Sciatic nerve (tissue), 2 donors: ENCODE data around the gene STEAP1B. TPM values are rescaled to one million over a fixed set of nuclear protein-coding genes. Genes with fewer than 3 reads are reported as not detected.

Experiments used
- ATAC-seq: fragments of 200-7000 bp; cut with Tn5 transposase; one replicate; pipeline ENCODE4 v1.9.1; 2020; ENCODE audit warnings: mild to moderate bottlenecking, moderate library complexity
- DNase-seq: peaks from one replicate; pipeline ENCODE4 v3.0.0-alpha.2; 2020; ENCODE audit warnings: low spot score
- intact Hi-C: fragments of 100-400 bp; cut with DNase I; formaldehyde crosslinking; loops from one replicate; pipeline ENCODE4 v1.14.2; 2022
- total RNA-seq: library from RNA; stranded (reverse); fragmentation: NEBNext Ultra II Directional; extraction: Animal tissue kit (Norgen Biotek cat#: 25700); gene quantifications from one replicate; pipeline ENCODE4 v1.2.1, GENCODE V29; 2021
- donor health status: DM: no; HTN: no; CAD: no.
- donor health status: DM: no; HTN: no; CAD: no.

Gene STEAP1B
- total RNA-seq, 1 donor from 2014 or later: 11.6 TPM

- intact Hi-C loops: no loop called here
- ATAC-seq: no peak
Observed at GRCh38 chr7:22389892-22390291, 110.1 kb downstream of the STEAP1B start.

DNA sequence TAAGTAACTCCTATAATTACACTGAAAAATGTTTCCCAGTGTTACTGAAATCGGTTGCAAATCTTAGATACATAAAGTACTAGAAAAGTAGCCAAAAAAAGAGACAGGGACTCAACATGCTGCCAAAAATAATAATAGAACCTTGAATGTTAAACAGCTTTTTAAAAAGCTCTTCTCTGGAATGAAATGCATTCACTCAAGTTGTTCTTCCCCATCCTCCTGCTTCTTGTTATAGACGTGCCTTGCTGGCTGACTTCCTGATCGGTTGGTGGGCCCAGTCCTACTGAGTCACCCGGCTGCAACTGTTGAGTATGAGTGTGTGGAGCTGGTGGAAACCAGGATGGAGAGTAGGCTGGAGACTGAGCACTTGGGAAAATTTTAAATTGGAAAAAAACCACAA, 112.4 kb downstream of the STEAP1B start:
- ATAC-seq (peak; percentile 39), DNase-seq (no peak)
- intact Hi-C loops: no loop called here

More at GRCh38 chr7:22389892-22390291, 110.1 kb downstream of the STEAP1B start:
- DNase-seq: no peak

GRCh38 chr7:22386865-22387264, 113.1 kb downstream of the STEAP1B start:
- ATAC-seq (no peak), DNase-seq (no peak)
- intact Hi-C loops: no loop called here

DNA sequence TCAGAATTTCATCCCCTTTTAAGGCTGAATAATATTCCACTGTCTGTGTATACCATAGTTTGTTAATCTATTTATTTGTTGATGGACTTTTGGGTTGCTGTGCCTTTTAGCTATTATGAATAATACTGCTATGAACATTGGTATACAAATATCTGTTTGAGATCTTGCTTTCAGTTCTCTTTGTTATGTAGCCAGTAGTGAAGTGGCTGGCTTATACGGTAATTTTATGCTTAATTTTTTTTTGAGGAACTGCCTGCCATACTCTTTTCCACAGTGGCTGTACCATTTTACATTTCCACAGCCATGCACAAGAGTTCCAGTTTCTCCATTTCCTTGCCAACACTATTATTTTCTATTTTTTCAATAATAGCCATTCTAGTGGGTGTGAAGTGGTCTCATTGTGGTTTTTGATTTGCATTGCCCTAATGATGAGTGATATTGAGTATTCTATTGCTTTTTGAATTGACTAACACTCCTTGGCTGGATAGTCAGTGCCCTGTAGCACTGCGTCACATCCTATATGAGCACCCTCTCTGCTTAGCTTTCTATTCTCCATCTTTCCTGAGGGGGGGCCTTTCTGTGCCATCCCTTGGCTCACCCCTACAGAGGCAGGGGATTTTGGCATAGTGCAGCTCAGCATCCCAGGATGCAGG, 113.7 kb downstream of the STEAP1B start:
- intact Hi-C loops: no loop called here
- DNase-seq (no peak), ATAC-seq (no peak)

DNA sequence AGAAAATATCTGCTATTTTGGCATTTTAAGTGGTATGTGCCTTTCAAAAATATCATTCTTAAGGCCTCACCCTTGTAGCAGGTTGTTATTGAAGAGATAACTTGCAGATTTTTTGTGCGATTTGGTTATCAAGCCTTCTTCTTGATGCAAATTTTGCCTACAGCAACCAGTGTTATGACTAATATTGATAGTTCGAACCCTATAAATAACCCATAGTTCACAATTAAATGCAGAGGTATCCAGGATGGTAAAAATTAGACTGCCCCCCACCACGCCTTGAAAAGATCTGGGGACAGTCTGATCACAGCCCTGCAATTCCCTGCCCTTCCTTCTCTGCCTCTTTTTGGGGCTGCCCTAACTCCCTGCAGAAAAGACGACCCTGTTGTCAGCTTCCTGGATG, 114.7 kb downstream of the STEAP1B start:
- DNase-seq: no peak
- ATAC-seq: no peak
- intact Hi-C loops: no loop called here

- ATAC-seq (no peak), DNase-seq (no peak)
- intact Hi-C loops: no loop called here
Observed at GRCh38 chr7:22380333-22380732, 119.7 kb downstream of the STEAP1B start.

- DNase-seq (no peak), ATAC-seq (no peak)
- intact Hi-C loops: no loop called here
Observed at GRCh38 chr7:22378199-22378980, 121.6 kb downstream of the STEAP1B start.

DNA sequence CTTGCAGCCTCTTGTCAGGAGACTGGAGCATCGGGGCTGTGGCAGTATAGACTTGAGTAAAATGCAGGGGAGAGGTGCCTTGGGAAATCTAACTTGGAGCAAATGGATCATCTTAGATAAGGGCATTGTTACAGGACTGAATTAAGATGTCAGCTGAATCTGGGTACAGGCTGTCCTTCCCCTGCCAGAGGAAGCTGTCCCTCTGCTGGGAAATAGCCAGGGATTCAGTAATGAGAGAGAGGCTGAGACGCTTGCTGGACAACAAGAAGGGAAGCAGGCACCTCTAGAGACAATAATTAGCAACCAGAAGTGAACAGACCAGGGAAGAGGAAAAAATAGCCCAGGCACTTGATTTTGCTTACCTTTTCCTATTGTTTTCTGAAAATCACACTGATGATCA, 122.3 kb downstream of the STEAP1B start:
- DNase-seq (no peak), ATAC-seq (no peak)
- intact Hi-C loops: no loop called here

GRCh38 chr7:22375359-22376048, 124.5 kb downstream of the STEAP1B start:
- DNase-seq: no peak
- ATAC-seq: no peak
- intact Hi-C loops: no loop called here

DNA sequence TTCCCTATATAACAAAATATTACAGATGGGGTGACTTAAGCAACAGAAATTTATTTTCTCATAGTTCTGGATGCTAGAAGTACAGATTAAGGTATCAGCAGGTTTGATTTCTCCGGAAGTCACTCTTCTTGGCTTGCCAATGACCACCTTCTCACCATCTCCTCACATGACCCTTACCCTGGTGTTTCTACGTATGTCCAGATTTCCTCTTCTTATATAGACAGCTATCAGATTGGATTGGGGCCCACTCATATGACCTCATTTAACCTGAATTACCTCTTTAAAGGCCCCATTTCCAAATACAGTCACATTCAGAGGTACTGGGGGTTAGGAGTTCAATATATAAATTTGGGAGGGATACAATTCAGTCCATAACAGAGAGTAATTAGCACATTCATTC, 126.1 kb downstream of the STEAP1B start:
- intact Hi-C loops: no loop called here
- ATAC-seq: no peak

DNA sequence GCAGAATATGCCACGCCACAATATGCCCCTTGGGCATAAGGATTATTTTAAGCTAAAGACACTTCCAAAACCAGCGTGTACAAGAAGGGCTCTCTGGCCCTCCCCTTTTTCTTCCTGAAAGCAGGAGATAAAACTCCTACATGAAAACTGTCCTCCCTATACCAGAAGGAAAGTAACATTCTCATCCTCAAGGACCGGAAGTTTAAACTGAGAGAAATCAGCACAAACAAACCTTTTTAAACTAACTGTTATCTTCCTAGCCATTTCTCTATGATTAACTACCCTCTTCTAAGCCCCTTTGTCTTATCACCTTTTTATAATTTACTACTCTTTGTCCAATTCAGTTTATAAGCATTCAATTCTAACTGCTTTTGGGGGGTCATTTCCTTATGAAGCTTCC, 126.6 kb downstream of the STEAP1B start:
- ATAC-seq (no peak), DNase-seq (no peak)
- intact Hi-C loops: no loop called here

More for the DNA sequence above, 126.1 kb downstream of the STEAP1B start:
- no peak for DNase-seq

DNA sequence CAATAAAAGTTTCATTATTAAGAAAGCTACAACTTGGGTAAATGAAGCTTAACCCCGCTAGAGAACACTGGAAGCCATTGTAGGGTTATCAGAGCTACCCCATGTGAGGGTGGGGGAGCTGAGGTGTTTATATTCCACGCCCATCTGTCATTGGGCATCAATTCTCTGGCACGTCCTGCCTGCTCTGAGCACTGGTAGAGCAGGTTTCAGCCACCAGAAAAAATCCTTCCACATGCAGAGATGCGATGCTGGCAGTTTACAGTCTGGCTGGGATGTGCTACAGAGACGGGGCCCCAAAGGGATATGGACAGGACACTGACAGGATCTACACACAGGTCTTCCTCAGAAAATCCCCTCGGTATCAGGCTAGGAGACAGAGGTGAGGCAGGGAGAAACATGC, 127.1 kb downstream of the STEAP1B start:
- ATAC-seq (no peak), DNase-seq (no peak)
- intact Hi-C loops: no loop called here

DNA sequence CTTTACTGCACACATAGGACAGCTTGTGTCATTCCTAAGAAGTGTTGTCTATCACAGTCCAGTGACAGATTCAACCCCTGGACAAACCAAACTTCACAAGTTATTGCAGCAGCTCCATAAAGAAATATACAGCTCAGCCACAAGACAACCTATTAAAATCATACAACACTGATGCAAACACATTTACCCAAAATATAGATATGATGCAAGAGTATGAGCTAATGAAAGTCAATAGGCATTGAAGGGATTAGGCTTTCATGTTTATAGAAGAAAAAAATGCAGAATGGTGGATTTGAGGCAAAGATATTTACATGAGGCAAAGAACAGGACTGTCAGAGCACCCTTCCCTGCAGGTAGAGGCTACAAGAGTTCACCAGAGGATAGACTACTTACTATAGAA, 128.1 kb downstream of the STEAP1B start:
- ATAC-seq (no peak), DNase-seq (no peak)
- intact Hi-C loops: no loop called here

Other genes with a start within 250 kb of the STEAP1B start
- 62.8 TPM for gene RAPGEF5, start 143.0 kb downstream of the STEAP1B start, total RNA-seq
- 28.1 TPM for gene IL6, start 227.0 kb upstream of the STEAP1B start, total RNA-seq